ENCODE data around the gene BRINP1.

The BRINP1 gene, protein sequence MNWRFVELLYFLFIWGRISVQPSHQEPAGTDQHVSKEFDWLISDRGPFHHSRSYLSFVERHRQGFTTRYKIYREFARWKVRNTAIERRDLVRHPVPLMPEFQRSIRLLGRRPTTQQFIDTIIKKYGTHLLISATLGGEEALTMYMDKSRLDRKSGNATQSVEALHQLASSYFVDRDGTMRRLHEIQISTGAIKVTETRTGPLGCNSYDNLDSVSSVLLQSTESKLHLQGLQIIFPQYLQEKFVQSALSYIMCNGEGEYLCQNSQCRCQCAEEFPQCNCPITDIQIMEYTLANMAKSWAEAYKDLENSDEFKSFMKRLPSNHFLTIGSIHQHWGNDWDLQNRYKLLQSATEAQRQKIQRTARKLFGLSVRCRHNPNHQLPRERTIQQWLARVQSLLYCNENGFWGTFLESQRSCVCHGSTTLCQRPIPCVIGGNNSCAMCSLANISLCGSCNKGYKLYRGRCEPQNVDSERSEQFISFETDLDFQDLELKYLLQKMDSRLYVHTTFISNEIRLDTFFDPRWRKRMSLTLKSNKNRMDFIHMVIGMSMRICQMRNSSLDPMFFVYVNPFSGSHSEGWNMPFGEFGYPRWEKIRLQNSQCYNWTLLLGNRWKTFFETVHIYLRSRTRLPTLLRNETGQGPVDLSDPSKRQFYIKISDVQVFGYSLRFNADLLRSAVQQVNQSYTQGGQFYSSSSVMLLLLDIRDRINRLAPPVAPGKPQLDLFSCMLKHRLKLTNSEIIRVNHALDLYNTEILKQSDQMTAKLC

DNA sequence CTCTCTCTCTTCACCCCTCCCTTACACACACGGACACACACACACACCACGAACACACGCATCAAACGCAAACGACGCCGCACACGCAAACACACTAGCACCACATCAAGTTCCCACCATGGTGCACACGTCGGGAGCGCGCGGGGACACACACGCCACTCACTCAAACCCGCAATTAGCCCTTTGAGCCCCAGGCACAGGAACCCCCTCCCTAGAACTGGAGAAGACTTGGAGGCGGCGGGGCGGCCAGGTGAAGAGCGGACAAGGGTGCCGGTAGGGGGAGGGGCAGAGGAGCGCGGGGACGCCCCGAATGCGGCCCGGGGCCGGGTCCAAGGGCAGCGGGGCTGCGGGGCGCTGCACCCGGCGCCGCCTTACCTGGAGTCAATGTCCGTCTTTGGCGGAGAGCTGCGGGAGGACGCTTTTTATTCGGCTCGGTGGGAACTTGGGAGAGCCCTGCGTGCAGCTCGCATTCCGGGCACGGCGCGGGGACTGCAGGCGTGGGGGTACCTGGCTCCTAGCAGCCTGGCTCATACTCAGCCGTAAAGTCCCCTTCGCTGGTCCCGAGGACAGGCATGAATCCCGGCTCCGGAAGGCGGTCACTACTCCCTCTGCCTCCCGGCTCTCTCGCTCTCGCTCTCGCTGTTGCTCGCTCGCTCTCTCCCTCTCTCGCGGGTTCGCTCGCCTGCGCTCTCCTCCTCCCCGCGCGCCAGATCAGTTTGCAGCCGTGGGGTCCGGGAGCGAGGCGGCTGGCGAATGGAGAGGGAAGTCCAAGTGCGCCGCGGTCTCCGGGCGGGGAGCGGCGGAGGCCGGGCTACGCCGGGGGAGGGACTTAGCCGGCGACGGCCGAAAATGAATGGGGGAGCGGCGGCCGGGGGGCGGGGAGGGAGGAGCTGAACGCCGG, at the start of gene BRINP1:
Gene BRINP1, minus strand, starts transcription at position 755 of the 901 bp plus-strand sequence. CDS start 56,080 bp downstream, outside the sequence.
- no peak for FAIRE-seq
- DNase-seq (ENCODE audit: insufficient read length, low spot score) = no peak

GRCh38 chr9:119418721-119419120, 49.5 kb upstream of the BRINP1 start:
- DNase-seq (ENCODE audit: insufficient read length, low spot score) (no peak), FAIRE-seq (no peak)

DNA sequence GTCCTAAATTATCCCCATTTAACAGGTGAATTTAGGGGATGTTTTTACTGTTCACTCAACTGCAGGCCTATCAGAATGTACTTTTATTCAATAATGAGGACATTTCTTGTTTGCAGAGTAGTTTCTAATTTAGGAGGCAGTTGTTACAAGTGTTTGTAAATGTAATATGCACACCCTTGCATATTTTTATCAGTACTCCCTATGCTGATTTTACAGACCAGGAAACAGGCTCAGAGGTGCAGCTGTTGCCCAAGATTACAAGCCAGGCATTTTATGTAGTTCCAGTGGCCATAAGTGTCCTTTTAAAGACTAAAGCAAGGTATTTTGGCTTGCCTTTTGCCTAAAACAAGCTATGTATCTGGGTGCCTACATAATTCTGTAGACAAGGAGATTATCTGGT, 47.6 kb upstream of the BRINP1 start:
- DNase-seq (ENCODE audit: insufficient read length, low spot score) (no peak), FAIRE-seq (no peak)

- no peak for DNase-seq (ENCODE audit: insufficient read length, low spot score)
- no peak for FAIRE-seq
Observed at GRCh38 chr9:119412399-119412798, 43.2 kb upstream of the BRINP1 start.

- DNase-seq (ENCODE audit: insufficient read length, low spot score) = no peak
- no peak for FAIRE-seq
Observed at GRCh38 chr9:119409552-119409951, 40.3 kb upstream of the BRINP1 start.

GRCh38 chr9:119400606-119401005, 31.4 kb upstream of the BRINP1 start:
- FAIRE-seq (no peak), DNase-seq (ENCODE audit: insufficient read length, low spot score) (no peak)

- DNase-seq (ENCODE audit: insufficient read length, low spot score) = no peak
- FAIRE-seq = no peak
Observed at GRCh38 chr9:119398350-119398749, 29.1 kb upstream of the BRINP1 start.

GRCh38 chr9:119391878-119392277, 22.6 kb upstream of the BRINP1 start:
- FAIRE-seq = no peak
- DNase-seq (ENCODE audit: insufficient read length, low spot score) = no peak

GRCh38 chr9:119375892-119376291, 6.7 kb upstream of the BRINP1 start:
- DNase-seq (ENCODE audit: insufficient read length, low spot score) (no peak), FAIRE-seq (no peak)

DNA sequence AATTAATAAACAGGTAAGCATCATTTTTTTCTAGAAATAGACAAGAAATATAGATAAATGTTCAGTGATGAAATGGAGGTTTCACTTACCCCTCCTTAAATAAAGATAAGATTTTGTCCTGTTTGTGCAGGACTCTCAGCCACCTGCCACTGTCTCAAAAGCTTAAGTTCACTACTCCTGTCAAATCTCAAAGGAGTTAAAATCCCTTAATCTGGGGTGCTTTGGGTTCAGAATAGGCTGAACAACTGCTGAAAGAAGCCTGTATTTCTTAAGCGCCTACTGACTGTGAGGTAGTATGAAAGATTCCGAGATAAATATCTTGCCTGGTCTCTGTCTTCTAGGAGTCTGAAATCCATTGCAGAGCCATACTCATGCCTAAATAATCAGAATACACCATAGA, 3.7 kb upstream of the BRINP1 start:
- no peak for FAIRE-seq
- no peak for DNase-seq (ENCODE audit: insufficient read length, low spot score)

- FAIRE-seq (no peak), DNase-seq (ENCODE audit: insufficient read length, low spot score) (no peak)
Observed at GRCh38 chr9:119370816-119371215, 1.6 kb upstream of the BRINP1 start.

GRCh38 chr9:119369680-119370366, 588 bp upstream of the BRINP1 start:
- DNase-seq (ENCODE audit: insufficient read length, low spot score) (no peak), FAIRE-seq (no peak)

DNA sequence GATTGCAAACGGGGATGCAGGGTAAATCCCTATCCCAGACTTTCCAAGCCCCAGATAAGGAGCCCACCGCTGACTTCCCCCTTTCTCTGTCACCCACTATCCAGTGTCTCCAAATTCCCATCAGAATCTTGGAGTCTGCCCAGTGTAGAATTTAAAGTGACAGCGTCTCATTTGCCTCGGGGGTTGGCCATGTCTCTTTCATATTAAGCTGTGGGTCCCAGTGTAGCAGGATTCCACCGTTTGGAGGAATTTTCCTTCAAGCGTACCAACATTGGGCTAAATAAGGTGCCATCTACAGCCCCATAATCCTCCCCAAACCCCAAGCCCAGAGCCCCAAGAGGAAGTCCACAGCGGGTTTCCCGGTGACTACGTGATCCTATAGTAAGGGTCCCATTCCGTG, 1.1 kb downstream of the BRINP1 start:
- DNase-seq (ENCODE audit: insufficient read length, low spot score) = no peak
- FAIRE-seq = no peak

- no peak for FAIRE-seq
- DNase-seq (ENCODE audit: insufficient read length, low spot score) = no peak
Observed at GRCh38 chr9:119367683-119368075, 1.6 kb downstream of the BRINP1 start.

DNA sequence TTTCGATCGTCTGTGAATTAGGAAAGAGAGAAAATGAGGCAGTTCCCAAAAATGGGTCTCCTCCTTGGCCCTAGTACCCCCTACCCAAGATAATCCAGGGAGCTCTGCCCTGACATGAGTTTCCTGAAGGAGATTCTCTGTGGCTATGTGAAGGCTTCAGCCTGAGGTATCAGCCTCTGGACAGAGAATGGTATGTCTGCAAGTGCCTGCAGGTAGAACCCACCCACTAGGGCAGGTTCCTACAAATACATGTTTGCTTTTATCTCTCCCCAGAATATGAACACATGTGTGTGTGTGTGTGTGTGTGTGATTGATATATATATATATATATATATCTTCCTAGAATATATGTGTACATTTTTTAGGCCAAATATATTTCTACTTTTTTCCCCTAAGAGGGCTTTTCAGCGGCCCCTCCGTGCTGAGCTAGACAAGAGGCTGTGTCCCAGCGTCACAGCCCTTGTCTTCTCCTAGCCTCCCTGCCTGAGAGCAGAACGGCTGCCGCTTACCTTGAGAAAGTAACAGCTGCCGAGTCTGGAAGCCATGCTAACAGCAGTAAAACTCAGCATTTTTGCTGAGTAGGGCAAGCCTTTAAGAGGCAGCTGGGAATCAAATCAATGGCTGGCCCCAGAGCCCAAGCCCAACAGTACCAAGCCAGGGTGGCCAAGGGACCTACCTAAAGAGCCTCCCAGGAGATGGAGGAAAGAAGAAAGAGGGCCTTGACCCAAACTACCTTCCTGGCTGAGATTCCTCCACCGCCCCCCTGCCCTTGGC, 2.1 kb downstream of the BRINP1 start:
- DNase-seq (ENCODE audit: insufficient read length, low spot score) (no peak), FAIRE-seq (no peak)

DNA sequence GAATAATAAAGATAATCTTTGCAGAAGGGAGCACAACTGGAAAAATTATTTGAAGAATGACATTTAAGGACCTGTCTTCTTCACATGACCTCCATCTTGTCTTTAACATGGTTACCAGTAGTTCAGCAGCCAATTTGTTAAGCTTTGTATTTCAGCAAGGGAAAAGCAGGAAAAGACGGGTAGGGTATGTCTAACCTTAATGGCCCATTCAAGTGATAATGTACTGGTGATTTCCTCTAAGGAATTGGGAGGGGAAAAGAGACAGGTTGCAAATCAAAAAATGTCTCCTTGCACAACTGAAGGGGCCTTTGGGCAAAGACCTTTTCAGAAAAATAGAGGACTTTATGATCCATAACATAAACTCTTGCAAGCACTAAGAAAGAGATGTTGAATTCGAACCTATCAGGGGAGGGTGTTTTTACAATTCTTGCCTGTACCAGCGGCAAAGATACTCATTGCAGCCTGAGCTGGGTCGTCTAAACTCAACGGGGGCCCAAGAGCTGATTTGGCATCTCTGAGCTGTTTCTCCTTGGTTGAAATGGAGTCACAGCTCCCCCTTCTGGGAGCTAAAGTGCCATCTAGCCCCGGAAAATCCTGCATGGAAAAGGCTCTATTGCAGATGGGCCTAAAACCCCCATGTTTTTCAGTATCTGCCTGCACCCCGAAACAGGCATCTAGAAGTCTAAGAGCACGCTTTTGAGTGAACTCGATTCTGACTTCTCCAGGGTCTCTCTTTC, 3.8 kb downstream of the BRINP1 start:
- no peak for DNase-seq (ENCODE audit: insufficient read length, low spot score)
- no peak for FAIRE-seq

DNA sequence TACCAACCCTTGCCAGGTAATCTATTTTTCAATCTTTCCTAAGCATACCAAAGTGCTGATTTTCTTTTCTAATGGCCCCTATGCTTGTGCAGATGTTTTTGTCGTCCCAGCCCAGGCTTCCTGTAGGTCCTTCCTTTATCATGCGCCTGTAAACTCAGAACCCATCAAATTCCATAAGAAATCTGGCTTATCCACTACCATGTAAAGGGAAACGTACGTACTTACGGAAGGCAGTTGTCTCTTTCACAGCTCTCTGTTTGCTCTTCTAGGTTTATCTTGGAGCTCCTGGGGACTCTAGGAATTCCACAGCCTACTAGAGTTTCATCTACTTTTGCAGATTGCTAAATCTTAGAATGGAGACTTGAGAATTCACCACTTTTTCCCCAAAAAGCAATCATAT, 9.0 kb downstream of the BRINP1 start:
- FAIRE-seq (no peak), DNase-seq (ENCODE audit: insufficient read length, low spot score) (no peak)

- DNase-seq (ENCODE audit: insufficient read length, low spot score) = no peak
- FAIRE-seq = no peak
Observed at GRCh38 chr9:119357336-119358096, 11.7 kb downstream of the BRINP1 start.

Data from HTR-8/SVneo (cell line).